ENCODE results near the gene ADCY6. TPM values are rescaled to one million over a fixed set of nuclear protein-coding genes. Genes with fewer than 3 reads are reported as not detected.

The ADCY6 gene
- polyA plus RNA-seq, 3 donors: 77.3 to 101 (median 96.1) TPM

DNA sequence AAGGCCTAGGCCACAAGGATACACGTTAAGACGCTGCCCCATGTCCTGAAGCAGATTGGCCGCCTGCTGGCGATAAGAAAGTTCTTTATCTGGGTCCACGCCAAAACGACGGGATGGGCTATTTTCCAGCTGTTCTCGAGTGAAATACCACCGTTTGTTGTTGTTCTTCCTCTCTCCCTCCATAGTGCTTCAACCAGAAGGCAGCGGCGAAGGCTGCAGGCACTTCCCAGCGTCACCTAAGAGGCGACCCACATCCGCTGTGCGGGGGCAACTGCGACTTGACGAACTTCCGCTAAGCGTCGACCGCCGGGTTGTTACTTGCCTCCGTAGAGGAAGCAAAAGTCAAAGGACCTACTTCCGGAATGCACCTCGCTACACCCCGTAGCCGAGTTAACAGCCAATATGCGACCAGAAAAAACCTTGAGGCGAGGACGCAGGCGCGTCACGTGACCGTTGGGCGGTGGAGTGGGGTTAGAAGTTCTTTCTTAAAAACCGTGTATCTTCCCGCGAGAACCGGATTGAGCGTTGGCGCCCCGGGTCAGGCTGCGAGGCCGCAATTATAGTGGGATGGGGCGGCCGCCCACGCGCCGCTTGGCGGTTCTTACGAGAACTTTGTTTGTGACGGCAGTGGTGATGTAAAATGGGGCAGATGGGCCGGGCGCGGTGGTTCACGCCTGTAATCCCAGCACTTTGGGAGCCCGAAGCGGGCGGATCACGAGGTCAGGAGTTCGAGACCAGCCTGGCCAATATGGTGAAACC lies 72.2 kb downstream of the ADCY6 start, which contains the start of gene CCNT1:
Gene CCNT1, minus strand, starts transcription at position 215 of the 759 bp plus-strand sequence. Its CDS starts 32 bp downstream, at position 183.
- peak; percentile 96 to 100 (median 99) for DNase-seq (ENCODE audit: extremely low read depth in 1 of 11, low read depth in 9 of 11, low spot score in 4 of 11)

Other genes starting within 250 kb of the ADCY6 start
- gene LALBA, start 219.0 kb downstream of the ADCY6 start, polyA plus RNA-seq (ENCODE audit: insufficient read length in 3 of 3): not detected
- gene KANSL2, start 106.9 kb downstream of the ADCY6 start, polyA plus RNA-seq (ENCODE audit: insufficient read length in 3 of 3): 10 to 100 TPM; 43.8 to 55.5 (median 48.9) TPM
- 10 to 100 TPM; 28.1 to 34.0 (median 32.4) TPM for gene CCNT1, start 72.4 kb downstream of the ADCY6 start, polyA plus RNA-seq (ENCODE audit: insufficient read length in 3 of 3)
- gene CACNB3, start 29.4 kb upstream of the ADCY6 start, polyA plus RNA-seq (ENCODE audit: insufficient read length in 3 of 3): 10 to 100 TPM; 49.7 to 60.4 (median 56.8) TPM
- 100 to 1,000 TPM in 2 of 3 donors, 10 to 100 TPM in 1; 97.2 to 102 (median 100) TPM for gene DDX23, start 63.1 kb upstream of the ADCY6 start, polyA plus RNA-seq (ENCODE audit: insufficient read length in 3 of 3)
- 1 to 10 TPM; 2.4 to 2.8 (median 2.6) TPM for gene RND1, start 76.8 kb upstream of the ADCY6 start, polyA plus RNA-seq (ENCODE audit: insufficient read length in 3 of 3)
- gene FKBP11, start 136.4 kb upstream of the ADCY6 start, polyA plus RNA-seq (ENCODE audit: insufficient read length in 3 of 3): 10 to 100 TPM; 16.2 to 18.9 (median 18.6) TPM
- 100 to 1,000 TPM; 124 to 132 (median 130) TPM for gene ARF3, start 168.4 kb upstream of the ADCY6 start, polyA plus RNA-seq (ENCODE audit: insufficient read length in 3 of 3)
- gene WNT10B, start 182.6 kb upstream of the ADCY6 start, polyA plus RNA-seq (ENCODE audit: insufficient read length in 3 of 3): under 1 TPM in 2 of 3 donors, not detected in 1; 0.08 to 0.33 TPM
- gene WNT1, start 189.2 kb upstream of the ADCY6 start, polyA plus RNA-seq (ENCODE audit: insufficient read length in 3 of 3): not detected
- 10 to 100 TPM; 75.3 to 85.3 (median 78.9) TPM for gene DDN, start 210.3 kb upstream of the ADCY6 start, polyA plus RNA-seq (ENCODE audit: insufficient read length in 3 of 3)
- gene PRKAG1, start 229.7 kb upstream of the ADCY6 start, polyA plus RNA-seq (ENCODE audit: insufficient read length in 3 of 3): 10 to 100 TPM; 76.4 to 87.5 (median 80.4) TPM